ENCODE results near the gene IGF1R. TPM values are rescaled to one million over a fixed set of nuclear protein-coding genes. Genes with fewer than 3 reads are reported as not detected.

The IGF1R gene
- total and polyA plus RNA-seq, 2 of the 13 experiments (the other 11 are each of a cell fraction or from before 2014, with no cell fraction given) = 15.9 to 18.4 TPM

DNA sequence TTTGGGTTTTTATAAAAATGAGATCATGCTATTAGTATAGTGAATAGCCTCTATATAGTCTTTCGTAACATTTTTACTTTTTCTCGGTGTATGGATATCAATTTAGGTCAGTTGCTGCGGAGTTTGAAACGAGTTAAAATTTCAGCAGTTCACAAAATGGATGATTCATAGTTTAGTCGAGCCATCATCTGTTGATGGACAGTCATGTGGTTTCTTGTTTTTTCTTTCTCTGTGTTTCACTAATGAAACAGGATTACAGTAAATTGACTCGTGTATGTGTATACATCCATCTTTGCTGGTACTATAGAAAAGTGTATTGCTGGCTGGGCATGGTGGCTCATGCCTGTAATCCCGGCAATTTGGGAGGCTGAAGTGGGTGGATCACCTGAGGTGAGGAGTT, 106.8 kb downstream of the IGF1R start:
- Histone ChIP-seq H3K27ac (ENCODE audit: extremely low read length, insufficient read depth, low read length) (no peak overlapping the region), H3K27me3 (ENCODE audit: control insufficient read depth in 1 of 2, insufficient read depth in 2 of 2, low read length in 2 of 2) (no peaks in the 10 kb centered on the region; a peak in 1 of 5 replicates), H3K9ac (ENCODE audit: insufficient read depth, low read depth, low read length) (no peak overlapping the region), H3K4me2 (ENCODE audit: low read depth, low read length) (no peak overlapping the region), H3K36me3 (replicated peaks in 1 of 2; ENCODE audit: control insufficient read depth in 1 of 2, insufficient read depth in 2 of 2, low read length in 2 of 2) (no peaks in the 10 kb centered on the region), H3K79me2 (ENCODE audit: insufficient read depth, low read length) (peaks cover 80% of the 10 kb centered on the region), H3K4me3 (replicated peaks in 1 of 3; ENCODE audit: insufficient read depth in 1 of 3, low read depth in 2 of 3, low read length in 3 of 3) (no peak overlapping the region), H2AFZ (ENCODE audit: low read length) (no peak overlapping the region), H3K9me3 (ENCODE audit: low read length) (no peaks in the 10 kb centered on the region), H4K20me1 (ENCODE audit: insufficient read depth, low read length) (peaks cover 61% of the 10 kb centered on the region), H3K4me1 (ENCODE audit: insufficient read depth, low read length) (peaks cover 18% of the 10 kb centered on the region)
- FAIRE-seq (no peak), DNase-seq (ENCODE audit: low spot score) (no peak), ATAC-seq (no peak)
- ChIA-PET POLR2A (no interaction called here), CTCF (ENCODE audit: low intra/inter-chr PET ratio, low total read pairs) (no interaction called here)
- TF ChIP-seq ATF2 (CRISPR knock-in tag; IDR thresholded peaks at IDR 0.05) (no peak), ZNF367 (CRISPR knock-in tag; IDR thresholded peaks at IDR 0.05; ENCODE audit: borderline replicate concordance) (no peak), ZNF558 (CRISPR knock-in tag; IDR thresholded peaks at IDR 0.05; ENCODE audit: borderline replicate concordance) (no peak), TEAD3 (CRISPR knock-in tag; optimal IDR thresholded peaks at IDR 0.05; ENCODE audit: borderline replicate concordance) (no peak), ZNF577 (CRISPR knock-in tag; IDR thresholded peaks at IDR 0.05; ENCODE audit: borderline replicate concordance, low read depth) (no peak), ZFP1 (CRISPR knock-in tag; IDR thresholded peaks at IDR 0.05) (no peak), ZNF75D (CRISPR knock-in tag; IDR thresholded peaks at IDR 0.05; ENCODE audit: borderline replicate concordance) (no peak), RFX5 (IDR thresholded peaks at IDR 0.05; ENCODE audit: low read depth, low read length) (no peak)
- no TSS peak for BruUV-seq (replicated peaks)
- in situ Hi-C loops (cut with HindIII; ENCODE audit: extremely low pct_ligation_motif_present, low pct_unique_long_range_greater_than_20kb) = no loop called here
- intact Hi-C loops (cut with micrococcal nuclease; ENCODE audit: unreplicated experiment) = no loop called here
- 90% methylated on average over 7 of the region's 7 CpGs for WGBS (ENCODE audit: low lambda C conversion rate)

- no peak overlapping the region for H3K27ac ChIP-seq (ENCODE audit: extremely low read length, insufficient read depth, low read length)
- H4K20me1 ChIP-seq (ENCODE audit: insufficient read depth, low read length) = peaks cover 56% of the 10 kb centered on the region
- POLR2A ChIA-PET = no interaction called here
- intact Hi-C loops (cut with micrococcal nuclease; ENCODE audit: unreplicated experiment) = no loop called here
- BruUV-seq (replicated peaks) = no TSS peak
- 99% methylated on average over 2 of the region's 2 CpGs for WGBS (ENCODE audit: low lambda C conversion rate)
- TF ChIP-seq, protein P1, sequence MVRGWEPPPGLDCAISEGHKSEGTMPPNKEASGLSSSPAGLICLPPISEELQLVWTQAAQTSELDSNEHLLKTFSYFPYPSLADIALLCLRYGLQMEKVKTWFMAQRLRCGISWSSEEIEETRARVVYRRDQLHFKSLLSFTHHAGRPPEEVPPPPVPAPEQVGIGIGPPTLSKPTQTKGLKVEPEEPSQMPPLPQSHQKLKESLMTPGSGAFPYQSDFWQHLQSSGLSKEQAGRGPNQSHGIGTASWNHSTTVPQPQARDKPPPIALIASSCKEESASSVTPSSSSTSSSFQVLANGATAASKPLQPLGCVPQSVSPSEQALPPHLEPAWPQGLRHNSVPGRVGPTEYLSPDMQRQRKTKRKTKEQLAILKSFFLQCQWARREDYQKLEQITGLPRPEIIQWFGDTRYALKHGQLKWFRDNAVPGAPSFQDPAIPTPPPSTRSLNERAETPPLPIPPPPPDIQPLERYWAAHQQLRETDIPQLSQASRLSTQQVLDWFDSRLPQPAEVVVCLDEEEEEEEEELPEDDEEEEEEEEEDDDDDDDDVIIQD (CRISPR knock-in tag; IDR thresholded peaks at IDR 0.05; ENCODE audit: low read depth) = no peak
- TF ChIP-seq ZNF547 (CRISPR knock-in tag; IDR thresholded peaks at IDR 0.05) (no peak), ZEB1 (IDR thresholded peaks at IDR 0.05; ENCODE audit: insufficient replicate concordance, low read depth) (no peak), TOE1 (CRISPR knock-in tag; IDR thresholded peaks at IDR 0.05) (no peak), ZNF207 (IDR thresholded peaks at IDR 0.05; ENCODE audit: borderline replicate concordance) (no peak), SOX6 (IDR thresholded peaks at IDR 0.05) (no peak), SOX6 (CRISPR knock-in tag; IDR thresholded peaks at IDR 0.05) (no peak), ZNF354B (CRISPR knock-in tag; IDR thresholded peaks at IDR 0.05) (no peak)
- H3K9ac ChIP-seq (ENCODE audit: insufficient read depth, low read depth, low read length) = no peak overlapping the region
- H3K79me2 ChIP-seq (ENCODE audit: insufficient read depth, low read length) = peaks cover 82% of the 10 kb centered on the region
- no peak overlapping the region for H3K4me2 ChIP-seq (ENCODE audit: low read depth, low read length)
- no peaks in the 10 kb centered on the region; a peak in 1 of 5 replicates for H3K27me3 ChIP-seq (ENCODE audit: control insufficient read depth in 1 of 2, insufficient read depth in 2 of 2, low read length in 2 of 2)
- no peaks in the 10 kb centered on the region for H3K9me3 ChIP-seq (ENCODE audit: low read length)
- H3K36me3 ChIP-seq (replicated peaks in 1 of 2; ENCODE audit: control insufficient read depth in 1 of 2, insufficient read depth in 2 of 2, low read length in 2 of 2) = no peaks in the 10 kb centered on the region
- peaks cover 17% of the 10 kb centered on the region for H3K4me1 ChIP-seq (ENCODE audit: insufficient read depth, low read length)
- in situ Hi-C loops (cut with HindIII; ENCODE audit: extremely low pct_ligation_motif_present, low pct_unique_long_range_greater_than_20kb) = no loop called here
- DNase-seq (ENCODE audit: low spot score) = no peak
- FAIRE-seq = no peak
- H3K4me3 ChIP-seq (replicated peaks in 1 of 3; ENCODE audit: insufficient read depth in 1 of 3, low read depth in 2 of 3, low read length in 3 of 3) = no peak overlapping the region
- CTCF ChIA-PET (ENCODE audit: low intra/inter-chr PET ratio, low total read pairs) = no interaction called here
- no peak overlapping the region for H2AFZ ChIP-seq (ENCODE audit: low read length)
- ATAC-seq = no peak
Measured at GRCh38 chr15:98755781-98756180, 107.4 kb downstream of the IGF1R start.
